ENCODE results near the gene DNAI1. TPM values are rescaled to one million over a fixed set of nuclear protein-coding genes. Genes with fewer than 3 reads are reported as not detected.

DNAI1 gene
- total RNA-seq, 4 donors from 2014 or later: 0.42 to 3.9 (median 0.66) TPM; not detected in 1

DNA sequence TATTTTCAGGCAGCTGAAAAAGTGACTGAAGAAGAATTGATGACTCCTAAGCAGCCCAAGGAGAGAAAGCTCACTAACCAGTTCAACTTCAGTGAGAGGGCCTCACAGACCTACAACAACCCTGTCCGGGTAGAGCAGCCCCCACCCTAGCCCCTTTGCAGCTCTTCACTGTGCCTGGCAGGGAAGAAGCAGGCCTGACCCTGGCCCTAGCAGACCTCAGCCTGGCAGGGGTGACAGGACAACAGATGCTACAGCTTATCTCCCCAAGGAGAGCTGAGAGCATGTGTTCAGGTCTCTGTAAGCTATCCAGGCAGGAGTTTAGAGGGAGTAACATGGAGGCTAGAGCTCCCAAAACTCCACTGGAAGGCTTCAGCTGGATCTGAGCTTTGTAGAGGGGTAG, 31.8 kb downstream of the DNAI1 start:
- Histone ChIP-seq H3K4me1 (no peaks in the 10 kb centered on the region), H3K9me3 (no peaks in the 10 kb centered on the region), H3K27me3 (no peaks in the 10 kb centered on the region), H3K4me3 (no peak overlapping the region), H3K36me3 (no peaks in the 10 kb centered on the region), H3K27ac (no peak overlapping the region)
- no peak for DNase-seq (ENCODE audit: low spot score in 2 of 2)
- WGBS, 2 donors: 69 to 90% methylated on average over 1 of the region's 1 CpG
- TF ChIP-seq POLR2A (IDR thresholded peaks at IDR 0.05): no peak
- TF ChIP-seq, protein P1, sequence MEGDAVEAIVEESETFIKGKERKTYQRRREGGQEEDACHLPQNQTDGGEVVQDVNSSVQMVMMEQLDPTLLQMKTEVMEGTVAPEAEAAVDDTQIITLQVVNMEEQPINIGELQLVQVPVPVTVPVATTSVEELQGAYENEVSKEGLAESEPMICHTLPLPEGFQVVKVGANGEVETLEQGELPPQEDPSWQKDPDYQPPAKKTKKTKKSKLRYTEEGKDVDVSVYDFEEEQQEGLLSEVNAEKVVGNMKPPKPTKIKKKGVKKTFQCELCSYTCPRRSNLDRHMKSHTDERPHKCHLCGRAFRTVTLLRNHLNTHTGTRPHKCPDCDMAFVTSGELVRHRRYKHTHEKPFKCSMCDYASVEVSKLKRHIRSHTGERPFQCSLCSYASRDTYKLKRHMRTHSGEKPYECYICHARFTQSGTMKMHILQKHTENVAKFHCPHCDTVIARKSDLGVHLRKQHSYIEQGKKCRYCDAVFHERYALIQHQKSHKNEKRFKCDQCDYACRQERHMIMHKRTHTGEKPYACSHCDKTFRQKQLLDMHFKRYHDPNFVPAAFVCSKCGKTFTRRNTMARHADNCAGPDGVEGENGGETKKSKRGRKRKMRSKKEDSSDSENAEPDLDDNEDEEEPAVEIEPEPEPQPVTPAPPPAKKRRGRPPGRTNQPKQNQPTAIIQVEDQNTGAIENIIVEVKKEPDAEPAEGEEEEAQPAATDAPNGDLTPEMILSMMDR (IDR thresholded peaks at IDR 0.05): no peak

DNA sequence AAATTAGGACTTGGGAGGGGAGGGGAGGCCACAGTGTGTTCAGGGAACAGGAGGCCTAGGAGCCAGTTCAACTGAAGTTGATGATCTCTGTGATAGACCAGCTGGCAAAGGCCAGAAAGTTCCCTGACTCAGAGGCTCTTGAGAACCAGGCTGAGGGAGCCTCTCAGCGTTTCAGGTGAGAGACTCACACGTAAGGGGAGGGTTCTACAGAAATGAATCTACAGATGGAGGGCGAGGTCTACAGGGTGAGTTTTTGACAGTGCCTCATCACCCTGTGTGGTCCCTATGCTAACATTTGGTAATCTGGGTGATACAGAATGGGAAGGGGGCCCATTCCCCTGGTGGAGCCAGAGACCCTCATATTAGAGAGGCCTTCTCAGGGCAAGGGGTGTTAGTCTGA, 32.2 kb downstream of the DNAI1 start:
- no peaks in the 10 kb centered on the region for H3K9me3 ChIP-seq
- no peak for DNase-seq (ENCODE audit: low spot score in 2 of 2)
- 80 to 84% methylated on average over 3 of the region's 3 CpGs for WGBS, 2 donors
- no peak overlapping the region for H3K4me3 ChIP-seq
- TF ChIP-seq EP300 (IDR thresholded peaks at IDR 0.05) (no peak), POLR2A (IDR thresholded peaks at IDR 0.05) (no peak)
- TF ChIP-seq, protein P1 (IDR thresholded peaks at IDR 0.05): no peak
- no peaks in the 10 kb centered on the region for H3K4me1 ChIP-seq
- no peaks in the 10 kb centered on the region for H3K27me3 ChIP-seq
- H3K27ac ChIP-seq: no peak overlapping the region
- H3K36me3 ChIP-seq: no peaks in the 10 kb centered on the region

DNA sequence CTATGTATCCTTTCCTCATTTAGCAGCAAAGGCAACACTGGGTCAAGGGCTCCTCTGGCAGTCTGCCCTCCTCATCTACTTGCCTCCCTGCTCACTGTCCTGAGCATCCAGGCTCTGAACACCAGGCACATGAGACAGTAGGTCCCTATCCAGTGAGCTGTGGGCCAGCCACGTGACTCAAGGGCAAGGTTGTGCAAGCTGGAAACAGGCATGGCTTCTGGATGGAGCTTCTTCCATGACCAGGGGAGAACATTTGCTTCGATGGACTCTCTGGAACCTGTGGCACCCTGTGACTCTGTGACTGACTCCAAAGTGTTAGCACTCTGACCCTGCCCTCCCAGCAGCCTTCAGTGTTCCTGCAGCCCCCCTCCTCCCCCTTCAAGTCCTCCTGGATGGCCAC, 33.0 kb downstream of the DNAI1 start:
- Histone ChIP-seq H3K9me3 (no peaks in the 10 kb centered on the region), H3K27ac (no peak overlapping the region), H3K27me3 (no peaks in the 10 kb centered on the region), H3K4me3 (no peak overlapping the region), H3K4me1 (no peaks in the 10 kb centered on the region), H3K36me3 (no peaks in the 10 kb centered on the region)
- 40 to 59% methylated on average over 2 of the region's 2 CpGs for WGBS, 2 donors
- no peak for TF ChIP-seq POLR2A (IDR thresholded peaks at IDR 0.05)
- TF ChIP-seq, protein P1 (IDR thresholded peaks at IDR 0.05): no peak
- no peak for TF ChIP-seq EP300 (IDR thresholded peaks at IDR 0.05)
- DNase-seq (ENCODE audit: low spot score in 2 of 2): no peak

DNA sequence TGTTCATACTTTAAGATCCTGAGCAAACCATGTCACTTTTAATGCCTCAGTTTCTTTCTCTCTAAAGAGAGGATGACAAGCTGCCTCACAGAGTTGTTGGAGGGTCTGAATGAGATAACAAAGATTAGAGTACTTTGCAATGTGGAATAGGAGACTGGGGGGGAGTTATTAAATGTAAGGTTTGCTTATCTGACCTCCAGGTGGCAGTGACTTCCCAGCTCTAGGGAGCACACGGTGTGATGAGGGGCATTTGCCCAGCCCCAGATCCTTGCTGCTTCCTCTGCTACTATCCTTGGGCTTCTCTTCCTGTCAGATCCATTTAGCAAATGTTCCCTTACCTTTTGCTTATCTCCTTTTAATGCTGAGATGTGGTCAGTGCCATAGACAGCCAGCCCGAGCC, 33.4 kb downstream of the DNAI1 start:
- Histone ChIP-seq H3K27ac (no peak overlapping the region), H3K36me3 (no peaks in the 10 kb centered on the region), H3K9me3 (no peaks in the 10 kb centered on the region), H3K27me3 (no peaks in the 10 kb centered on the region), H3K4me3 (no peak overlapping the region), H3K4me1 (no peaks in the 10 kb centered on the region)
- 25 to 33% methylated on average over 2 of the region's 2 CpGs for WGBS, 2 donors
- DNase-seq (ENCODE audit: low spot score in 2 of 2): no peak
- TF ChIP-seq, protein P1 (IDR thresholded peaks at IDR 0.05): no peak
- TF ChIP-seq POLR2A (IDR thresholded peaks at IDR 0.05) (no peak), EP300 (IDR thresholded peaks at IDR 0.05) (no peak)

DNA sequence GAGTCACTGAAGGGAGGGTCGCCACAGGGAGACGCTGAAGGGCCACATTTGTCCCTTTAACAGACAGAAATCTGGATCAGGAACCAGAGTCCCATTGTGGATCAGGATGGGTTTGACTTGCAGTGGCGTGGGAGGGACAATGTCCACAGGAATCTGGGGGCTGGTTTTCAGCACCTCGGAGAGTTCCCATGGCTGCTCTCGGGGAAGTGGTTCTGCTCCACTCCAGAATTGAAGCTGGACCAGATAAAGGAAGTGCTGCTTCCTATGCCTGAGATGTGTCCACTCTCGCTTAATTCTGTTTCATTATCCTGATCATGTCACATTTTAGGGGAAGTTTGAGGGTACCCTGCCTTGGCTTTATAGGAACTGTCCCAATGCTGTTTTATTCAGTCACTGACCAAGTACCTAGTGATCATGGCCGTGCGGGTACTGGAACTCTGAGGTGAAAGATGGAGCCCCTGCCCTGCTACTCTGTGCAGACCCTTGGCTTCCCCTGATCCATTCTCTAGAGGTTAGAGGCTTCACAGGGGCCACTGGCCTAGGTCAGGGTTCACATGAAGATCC, 35.4 kb downstream of the DNAI1 start:
- no peaks in the 10 kb centered on the region for H3K36me3 ChIP-seq
- no peaks in the 10 kb centered on the region for H3K27me3 ChIP-seq
- H3K4me1 ChIP-seq: no peaks in the 10 kb centered on the region
- H3K27ac ChIP-seq: no peak overlapping the region
- peak in 1 of 2 donors; percentile 51 for DNase-seq (ENCODE audit: low spot score in 2 of 2)
- 34 to 35% methylated on average over 8 of the region's 8 CpGs for WGBS, 2 donors
- no peaks in the 10 kb centered on the region for H3K9me3 ChIP-seq
- no peak overlapping the region for H3K4me3 ChIP-seq
- TF ChIP-seq POLR2A (IDR thresholded peaks at IDR 0.05): no peak
- TF ChIP-seq, protein P1 (IDR thresholded peaks at IDR 0.05): no peak
- no peak for TF ChIP-seq EP300 (IDR thresholded peaks at IDR 0.05)

Data from tibial nerve (tissue), 4 donors.